Keratinocyte (primary cell): Measurements from ENCODE around the gene EPB41L2. TPM values are rescaled to one million over a fixed set of nuclear protein-coding genes. Genes with fewer than 3 reads are reported as not detected.

Experiments
- DNase-seq: peaks from one replicate; pipeline ENCODE4 v3.0.0-alpha.2; 2011; ENCODE audit warnings: low read depth, missing footprints, low spot score
- FAIRE-seq: peaks from 2 replicates; lab custom pipeline; 2011; peaks lifted over from hg19 to GRCh38; lab: Jason Lieb, UNC
- H2AFZ ChIP-seq: 2 replicates; pipeline ENCODE4 v1.6.0; 2012; ENCODE audit warnings: low read length, control low read depth, inconsistent platforms; ENCODE audit not compliant: control insufficient read depth
- H3K27ac ChIP-seq: 2 replicates; pipeline ENCODE4 v1.5.1; 2011; ENCODE audit warnings: low read length; ENCODE audit not compliant: control insufficient read depth, insufficient read depth
- H3K27me3 ChIP-seq: 3 replicates; pipeline ENCODE4 v1.6.0; 2011; ENCODE audit warnings: low read length; ENCODE audit not compliant: control insufficient read depth, insufficient read depth; ENCODE audit errors: extremely low read depth
- H3K36me3 ChIP-seq, 2 experiments: 2 replicates in 1 of 2; 3 replicates in 1 of 2; pipeline ENCODE4 v1.5.1; 2011; ENCODE audit warnings: low read length in 2 of 2, mild to moderate bottlenecking in 1 of 2; ENCODE audit not compliant: control insufficient read depth in 2 of 2, insufficient read depth in 2 of 2; ENCODE audit errors: extremely low read depth in 1 of 2
- H3K4me1 ChIP-seq: 3 replicates; pipeline ENCODE4 v1.5.1; 2011; ENCODE audit warnings: low read length; ENCODE audit not compliant: control insufficient read depth, insufficient read depth; ENCODE audit errors: extremely low read depth
- H3K4me2 ChIP-seq: 3 replicates; pipeline ENCODE4 v1.6.0; 2011; ENCODE audit warnings: low read depth, low read length; ENCODE audit not compliant: control insufficient read depth, insufficient read depth; ENCODE audit errors: extremely low read depth
- H3K4me3 ChIP-seq, 3 experiments: fragments of 200-600 bp in 1 of 3; sonication (generic) in 1 of 3; 2 replicates in 2 of 3; 3 replicates in 1 of 3; pipeline ENCODE4 v1.5.1; 2011 to 2016; ENCODE audit warnings: low read length in 3 of 3, mild to moderate bottlenecking in 3 of 3, control low read depth in 2 of 3, inconsistent platforms in 1 of 3, low read depth in 1 of 3, mixed read lengths in 1 of 3, mixed run types in 1 of 3, moderate library complexity in 1 of 3; ENCODE audit not compliant: control insufficient read depth in 2 of 3, insufficient read depth in 2 of 3; ENCODE audit errors: extremely low read depth in 1 of 3
- H3K79me2 ChIP-seq: 2 replicates; pipeline ENCODE4 v1.6.0; 2012; ENCODE audit warnings: low read length; ENCODE audit not compliant: control insufficient read depth, insufficient read depth
- H3K9ac ChIP-seq: 3 replicates; pipeline ENCODE4 v1.6.0; 2011; ENCODE audit warnings: low read length; ENCODE audit not compliant: control insufficient read depth, insufficient read depth; ENCODE audit errors: extremely low read depth
- H3K9me1 ChIP-seq: 3 replicates; pipeline ENCODE4 v1.6.0; 2011; ENCODE audit warnings: low read length; ENCODE audit not compliant: control insufficient read depth, insufficient read depth; ENCODE audit errors: extremely low read depth
- H3K9me3 ChIP-seq: 2 replicates; pipeline ENCODE4 v1.5.1; 2012; ENCODE audit warnings: low read depth, low read length; ENCODE audit not compliant: control insufficient read depth
- H4K20me1 ChIP-seq: 3 replicates; pipeline ENCODE4 v1.6.0; 2011; ENCODE audit warnings: low read length; ENCODE audit not compliant: control insufficient read depth, insufficient read depth; ENCODE audit errors: extremely low read depth
- CTCF ChIP-seq, 3 experiments: IDR thresholded peaks in 1 of 3; conservative IDR thresholded peaks in 1 of 3; optimal IDR thresholded peaks in 1 of 3; 2 replicates in 2 of 3; 3 replicates in 1 of 3; pipeline versions ENCODE3 to v1.5.1; 2011; ENCODE audit warnings: low read length in 3 of 3, mild to moderate bottlenecking in 3 of 3, moderate library complexity in 2 of 3, control low read depth in 1 of 3, inconsistent platforms in 1 of 3; ENCODE audit not compliant: insufficient read depth in 2 of 3; ENCODE audit errors: extremely low read depth in 1 of 3
- EZH2 ChIP-seq: IDR thresholded peaks from one replicate; pipeline ENCODE4 v1.6.1; 2012; ENCODE audit warnings: inconsistent platforms, mild to moderate bottlenecking, low read length, moderate library complexity
- dilution Hi-C: fragments of 300-500 bp; cut with MboI; formaldehyde crosslinking; loops from one replicate; pipeline ENCODE4 v1.7.0; 2020; ENCODE audit warnings: low sequenced_read_pairs; ENCODE audit not compliant: extremely low pct_ligation_motif_present
- polyA plus RNA-seq, 5 experiments: library from polyadenylated mRNA; depleted of rRNA in 3 of 5; stranded (reverse) in 3 of 5; stranded (forward) in 1 of 5; unstranded in 1 of 5; fragments of >200 nt; gene quantifications; 1 replicate in 1 of 5; 2 replicates in 3 of 5; 3 replicates in 1 of 5; pipeline versions ENCODE4 v1.2.1 to v1.2.3, GENCODE V29; 2011 to 2012; ENCODE audit warnings: missing spikeins in 2 of 5, low read depth in 1 of 5, low replicate concordance in 1 of 5

The EPB41L2 gene
- polyA plus RNA-seq, 1 donor (not counting 4 experiments of a cell fraction or from before 2014, with no cell fraction given), result 22.0 TPM

GRCh38 chr6:130971504-130971903, 91.5 kb downstream of the EPB41L2 start:
- Histone ChIP-seq H3K27me3 (no peaks in the 10 kb centered on the region), H3K4me3 (no peak overlapping the region), H3K9me3 (no peaks in the 10 kb centered on the region), H3K4me1 (peaks cover 5% of the 10 kb centered on the region), H3K27ac (no peak overlapping the region), H2AFZ (no peak overlapping the region), H3K79me2 (peaks cover 2% of the 10 kb centered on the region), H3K4me2 (no peak overlapping the region), H4K20me1 (no peaks in the 10 kb centered on the region), H3K9ac (no peak overlapping the region), H3K9me1 (no peaks in the 10 kb centered on the region), H3K36me3 (no peaks in the 10 kb centered on the region)
- FAIRE-seq, result no peak
- no peak for DNase-seq
- dilution Hi-C loops, result no loop called here
- no peak for TF ChIP-seq EZH2
- TF ChIP-seq CTCF (optimal IDR thresholded peaks at IDR 0.05 in 1 of 3, IDR thresholded peaks at IDR 0.05 in 1 of 3, conservative IDR thresholded peaks at IDR 0.05 in 1 of 3; ENCODE audit: extremely low read depth in 1 of 3, insufficient read depth in 2 of 3, low read length in 3 of 3), result no peak

- FAIRE-seq, result no peak
- H3K27ac ChIP-seq, result no peak overlapping the region
Measured at GRCh38 chr6:130970839-130971410, 92.1 kb downstream of the EPB41L2 start.

More at GRCh38 chr6:130970839-130971410, 92.1 kb downstream of the EPB41L2 start:
- H3K36me3 ChIP-seq, result no peaks in the 10 kb centered on the region
- H3K4me3 ChIP-seq, result no peak overlapping the region
- no peak for DNase-seq
- H3K79me2 ChIP-seq, result peaks cover 2% of the 10 kb centered on the region
- dilution Hi-C loops, result no loop called here
- no peaks in the 10 kb centered on the region for H3K27me3 ChIP-seq
- H3K9me1 ChIP-seq, result no peaks in the 10 kb centered on the region
- H3K4me1 ChIP-seq, result peaks cover 5% of the 10 kb centered on the region
- no peak overlapping the region for H2AFZ ChIP-seq
- TF ChIP-seq EZH2 (no peak), CTCF (optimal IDR thresholded peaks at IDR 0.05 in 1 of 3, IDR thresholded peaks at IDR 0.05 in 1 of 3, conservative IDR thresholded peaks at IDR 0.05 in 1 of 3; ENCODE audit: extremely low read depth in 1 of 3, insufficient read depth in 2 of 3, low read length in 3 of 3) (no peak)
- no peaks in the 10 kb centered on the region for H4K20me1 ChIP-seq
- H3K9me3 ChIP-seq, result no peaks in the 10 kb centered on the region
- no peak overlapping the region for H3K4me2 ChIP-seq
- H3K9ac ChIP-seq, result no peak overlapping the region
